HG03045 (cell line): ENCODE data around the gene EGR2.

Experiments used
- ATAC-seq: cut with Tn5 transposase; IDR thresholded peaks from one replicate; pipeline ENCODE4 v1.9.1; 2021; ENCODE audit warnings: mild to moderate bottlenecking, moderate library complexity; ENCODE audit not compliant: unreplicated experiment

The EGR2 gene

GRCh38 chr10:62818426-62819011 is 2.4 kb upstream of the EGR2 start:
- no peak for ATAC-seq

- ATAC-seq, result peak; percentile 31
Measured at GRCh38 chr10:62817766-62818425, 1.7 kb upstream of the EGR2 start.

GRCh38 chr10:62817121-62817765 is 1.1 kb upstream of the EGR2 start:
- peak; percentile 3 for ATAC-seq

GRCh38 chr10:62816076-62816330 is 163 bp downstream of the EGR2 start:
- ATAC-seq, result no peak

- no peak for ATAC-seq
Measured at GRCh38 chr10:62815381-62816075, 638 bp downstream of the EGR2 start.

GRCh38 chr10:62814756-62815380 is 1.3 kb downstream of the EGR2 start:
- ATAC-seq, result no peak

- no peak for ATAC-seq
Measured at GRCh38 chr10:62813981-62814380, 2.2 kb downstream of the EGR2 start.

GRCh38 chr10:62813453-62813852 is 2.7 kb downstream of the EGR2 start:
- no peak for ATAC-seq

GRCh38 chr10:62812672-62813439 is 3.3 kb downstream of the EGR2 start:
- ATAC-seq, result no peak

GRCh38 chr10:62811159-62811875 is 4.8 kb downstream of the EGR2 start:
- ATAC-seq, result peak; percentile 44

GRCh38 chr10:62810156-62810902 is 5.8 kb downstream of the EGR2 start:
- no peak for ATAC-seq

GRCh38 chr10:62806251-62806650 is 9.9 kb downstream of the EGR2 start:
- ATAC-seq, result no peak

- peak; percentile 5 for ATAC-seq
Measured at GRCh38 chr10:62805231-62806099, 10.7 kb downstream of the EGR2 start.

- ATAC-seq, result peak; percentile 85
Measured at GRCh38 chr10:62804356-62805230, 11.6 kb downstream of the EGR2 start, which contains the start of gene ADO. ADO (plus strand) TSS chr10:62804720; CDS start chr10:62805060, 340 bp downstream.

GRCh38 chr10:62803724-62804355 is 12.3 kb downstream of the EGR2 start:
- ATAC-seq, result peak; percentile 1

- no peak for ATAC-seq
Measured at GRCh38 chr10:62801871-62802270, 14.3 kb downstream of the EGR2 start.

- ATAC-seq, result no peak
Measured at GRCh38 chr10:62796896-62797295, 19.3 kb downstream of the EGR2 start.
